Measurements from ENCODE around the gene GNPDA1.

GNPDA1 gene

DNA sequence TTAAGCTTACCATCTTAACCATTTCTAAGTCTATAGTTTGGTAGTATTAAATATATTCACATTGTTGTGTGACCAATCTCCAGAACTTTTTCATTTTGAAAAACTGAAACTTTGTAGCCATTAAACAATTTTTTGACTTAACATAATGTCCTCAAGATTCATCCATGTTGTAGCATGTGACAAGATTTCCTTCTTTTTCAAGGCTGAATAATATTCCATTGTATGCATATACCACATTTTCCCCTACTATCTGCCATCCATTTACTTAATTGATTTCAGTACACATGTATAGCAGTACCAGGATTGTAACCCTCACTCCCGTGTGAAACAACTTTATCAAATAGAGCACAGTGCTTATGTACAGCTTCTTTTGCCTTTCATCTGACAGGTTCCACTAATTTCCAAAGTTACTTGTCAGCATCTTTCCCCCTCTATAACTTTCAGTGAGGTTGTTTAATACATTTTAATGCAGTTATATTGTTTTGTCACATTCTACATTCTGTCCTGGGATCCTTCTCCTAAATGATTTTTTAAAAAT, 7.4 kb upstream of the GNPDA1 start:
- DNase-seq, result no peak

DNA sequence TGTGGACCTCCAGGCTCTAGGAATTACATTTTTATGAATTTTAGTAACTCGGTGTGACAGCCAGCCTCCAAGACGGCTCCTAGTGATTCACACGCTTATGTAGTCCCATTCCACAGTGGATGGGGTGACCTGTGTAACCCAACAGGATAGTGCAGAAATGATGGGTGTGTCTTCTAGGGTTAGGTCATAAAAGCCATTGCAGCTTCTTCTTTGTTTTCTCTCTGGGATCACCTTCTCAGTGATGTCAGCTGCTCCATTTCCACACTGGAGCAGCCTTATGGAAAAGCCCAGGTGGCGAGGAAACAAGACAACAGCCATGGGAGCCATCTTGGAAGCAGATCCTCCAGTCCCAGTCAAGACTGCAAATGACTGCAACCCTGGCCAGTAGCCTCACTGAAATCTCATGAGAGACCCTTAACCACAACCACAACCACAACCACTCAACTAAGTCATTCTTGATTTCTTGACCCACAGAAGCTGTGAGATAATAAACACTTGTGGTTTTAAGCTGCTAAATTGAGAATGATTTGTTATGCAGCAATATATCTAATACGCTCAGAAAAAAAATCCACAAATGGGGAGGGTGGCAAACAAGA, 5.1 kb upstream of the GNPDA1 start:
- no peak for DNase-seq

DNA sequence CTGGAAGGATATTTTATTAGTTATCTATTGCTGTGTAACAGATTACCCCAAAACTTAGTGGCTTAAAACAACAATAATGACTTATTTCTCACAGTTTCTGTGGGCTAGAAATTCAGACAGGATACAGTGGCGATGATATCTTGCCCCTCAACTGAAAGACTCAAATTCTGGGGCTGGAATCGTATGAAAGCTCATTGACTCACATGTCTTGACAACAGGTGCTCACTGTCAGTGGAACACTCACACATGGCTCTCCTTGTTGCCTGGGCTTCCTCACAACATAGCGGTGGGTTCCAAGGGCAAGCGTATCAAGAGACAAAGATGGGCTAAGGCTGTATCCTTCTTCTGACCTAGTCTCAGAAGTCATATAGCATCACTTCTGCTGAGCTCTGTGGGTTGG, 3.7 kb upstream of the GNPDA1 start:
- no peak for DNase-seq

DNA sequence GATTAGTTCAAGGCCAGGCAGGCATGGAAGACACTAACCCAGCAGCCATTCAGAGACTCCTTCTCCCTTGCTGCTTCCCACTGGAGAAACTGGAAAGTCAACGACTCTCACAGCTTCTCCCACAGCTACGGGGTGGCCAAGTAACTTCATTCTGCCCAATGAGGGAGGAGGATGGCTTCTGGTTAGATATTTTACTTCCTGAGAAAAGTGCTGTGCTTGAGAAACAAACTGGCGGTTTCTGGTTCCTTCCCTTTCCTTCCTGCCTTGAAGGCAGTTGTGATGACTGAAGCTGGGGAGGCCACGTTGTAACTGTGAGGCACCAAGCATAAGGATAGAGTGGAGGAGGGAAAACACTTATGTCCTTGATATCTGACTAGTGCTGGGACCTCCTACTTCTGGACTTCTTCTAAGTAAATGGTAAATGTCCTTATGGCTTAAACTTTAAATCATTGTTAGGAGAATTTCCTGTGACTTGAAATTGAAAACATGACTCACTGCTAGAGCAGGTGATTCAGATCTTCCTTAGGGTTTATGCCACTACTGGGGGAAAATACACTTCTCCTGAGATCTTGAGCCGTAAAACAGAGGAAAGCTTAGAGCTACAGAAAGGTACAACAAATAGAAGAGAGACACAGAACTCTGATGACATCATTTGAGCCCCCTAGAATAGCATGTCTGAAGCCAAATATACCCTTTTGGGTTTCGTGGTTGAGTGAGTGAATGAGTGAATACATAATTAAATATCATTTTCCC, 3.1 kb upstream of the GNPDA1 start:
- no peak for DNase-seq

DNA sequence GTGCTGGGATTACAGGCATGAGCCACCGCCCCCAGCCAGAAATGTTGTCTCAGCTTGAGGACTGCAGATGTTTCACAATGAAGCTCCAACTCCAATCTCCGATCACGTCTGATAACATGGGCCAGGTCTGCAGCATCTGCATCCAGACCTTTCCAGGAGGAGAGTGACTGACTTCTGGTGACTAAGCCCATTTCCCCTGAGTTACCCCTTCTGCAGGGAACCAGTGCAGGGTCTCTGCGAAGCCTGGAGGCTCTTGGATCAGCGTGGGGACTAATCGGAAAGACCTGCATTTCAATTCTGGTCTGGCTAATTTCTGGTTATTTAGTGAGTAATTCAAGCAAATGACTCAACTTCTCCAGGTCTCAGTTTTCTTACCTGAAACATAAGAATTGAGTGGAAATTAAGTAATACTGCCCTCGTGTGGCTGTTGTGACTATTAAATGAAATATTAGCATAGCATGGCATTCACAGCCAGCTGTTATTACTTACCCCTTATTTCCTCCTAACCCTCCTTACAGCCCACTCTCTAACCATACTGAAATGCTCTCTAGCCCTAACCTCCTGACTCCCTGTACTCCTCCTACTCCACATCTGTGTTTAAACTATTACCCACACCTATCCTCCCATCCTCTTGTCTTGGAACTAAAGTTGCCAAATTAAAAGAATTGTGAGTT, 2.2 kb upstream of the GNPDA1 start:
- DNase-seq, result peak; percentile 24

DNA sequence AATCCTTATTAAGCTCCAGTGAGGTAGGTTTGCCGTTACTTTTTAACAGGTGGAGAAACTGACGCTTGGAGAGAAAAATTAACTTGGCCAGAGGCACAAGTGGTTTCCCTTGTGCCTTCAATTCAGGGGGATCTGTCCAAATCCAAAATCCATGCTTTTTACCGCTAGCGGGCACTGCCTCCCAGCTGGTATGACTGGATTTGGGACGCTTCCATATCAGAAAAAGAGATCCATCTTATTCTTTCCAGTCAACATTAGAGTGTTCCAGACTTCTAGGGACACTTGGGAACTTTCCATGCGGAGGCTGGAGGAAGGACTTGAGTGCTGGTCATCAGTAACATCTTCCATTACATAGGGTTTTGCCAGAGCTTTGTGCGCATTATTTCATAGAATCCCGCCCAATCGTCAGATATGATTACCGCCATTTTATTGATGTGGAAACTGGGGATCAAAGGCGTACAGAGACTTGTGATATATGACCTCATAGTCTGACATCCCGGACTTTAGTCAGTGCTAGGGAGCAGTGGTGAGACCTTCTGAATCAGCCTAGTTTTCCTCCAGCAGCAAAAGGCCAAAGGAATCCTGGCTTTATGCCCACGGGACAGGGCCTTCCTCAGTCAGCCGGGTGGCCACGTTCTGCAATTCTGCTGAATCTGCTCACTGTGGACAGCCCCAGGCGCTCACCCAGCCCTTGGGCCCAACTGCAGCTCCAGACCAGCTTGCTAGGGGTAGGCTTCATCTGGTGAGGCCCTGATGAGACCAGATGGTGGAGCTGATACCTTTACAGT, 1.1 kb upstream of the GNPDA1 start:
- no peak for DNase-seq

DNA sequence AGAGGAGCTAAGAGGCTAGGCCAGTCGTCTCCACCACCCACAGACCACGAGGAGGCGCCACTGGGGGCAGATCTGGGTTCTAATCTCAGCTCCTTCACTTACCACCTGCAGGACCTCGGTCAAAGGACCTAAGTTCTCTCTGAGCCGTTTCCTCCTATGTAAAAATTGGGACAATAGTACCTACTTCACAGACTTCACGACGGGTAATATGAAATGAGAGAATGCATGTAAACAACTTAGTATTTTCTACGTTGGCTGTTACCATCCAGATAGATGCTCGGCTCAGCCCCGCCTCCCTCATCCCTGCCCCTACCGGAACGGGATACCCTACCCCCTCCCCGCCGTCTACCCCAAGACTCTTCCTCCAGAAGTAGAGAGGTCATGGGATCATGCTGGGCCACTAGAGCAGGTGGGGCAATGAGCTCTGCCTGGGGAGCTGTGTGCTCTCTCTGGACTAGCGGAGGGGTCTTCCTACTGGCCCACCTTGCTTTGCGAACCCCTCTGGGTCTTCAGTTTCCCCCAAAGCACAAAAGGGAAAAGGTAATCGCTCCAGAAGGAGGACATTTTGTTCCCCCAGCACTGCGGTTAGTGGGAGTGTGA, 541 bp downstream of the GNPDA1 start:
- peak; percentile 25 for DNase-seq

DNA sequence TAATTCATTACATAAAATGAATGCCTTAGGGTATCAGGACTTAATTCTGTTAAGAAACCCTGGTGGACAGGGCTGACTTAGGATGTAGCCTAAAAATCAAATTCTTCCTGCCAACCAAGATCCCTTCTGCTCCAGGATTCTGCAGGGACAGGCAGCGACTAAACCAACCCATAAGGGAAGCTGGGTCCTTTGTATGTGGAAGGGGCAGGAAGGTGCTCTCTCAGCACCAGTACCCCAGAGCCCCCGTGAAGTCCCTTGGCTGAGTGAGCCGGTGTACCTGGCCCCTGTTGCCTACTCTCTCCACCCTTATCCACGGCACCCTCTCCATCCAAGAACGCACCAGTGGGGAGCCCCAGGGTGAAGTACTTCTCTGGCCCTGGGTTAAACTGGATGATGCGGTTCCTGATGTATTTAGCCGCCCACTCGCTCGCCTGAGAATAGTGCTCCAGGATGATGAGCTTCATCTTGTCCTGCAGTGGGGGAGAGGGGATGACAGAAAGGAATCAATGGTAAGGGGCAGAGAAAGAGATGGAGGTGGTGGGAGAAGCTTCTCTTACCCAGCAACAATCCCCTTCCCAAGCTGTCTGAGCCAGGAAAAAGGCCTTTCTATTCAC, 1.1 kb downstream of the GNPDA1 start:
- no peak for DNase-seq

DNA sequence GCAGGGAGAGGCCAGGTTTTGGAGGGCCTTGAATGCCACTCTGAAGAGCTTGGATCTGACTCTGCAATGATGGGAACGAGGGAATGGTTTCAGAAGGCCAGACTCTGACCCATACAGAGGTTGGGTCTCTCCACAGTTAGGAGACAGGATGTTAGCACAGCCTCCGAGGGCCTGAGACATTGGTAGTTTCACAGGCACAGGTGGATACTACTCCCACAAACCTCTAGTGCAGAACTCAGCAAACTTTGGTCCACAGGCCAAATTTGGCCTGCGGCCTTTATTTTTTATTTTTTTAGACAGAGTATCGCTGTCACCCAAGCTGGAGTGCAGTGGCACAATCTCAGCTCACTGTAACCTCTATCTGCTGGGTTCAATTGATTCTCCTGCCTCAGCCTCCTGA, 2.9 kb downstream of the GNPDA1 start:
- DNase-seq, result no peak

DNA sequence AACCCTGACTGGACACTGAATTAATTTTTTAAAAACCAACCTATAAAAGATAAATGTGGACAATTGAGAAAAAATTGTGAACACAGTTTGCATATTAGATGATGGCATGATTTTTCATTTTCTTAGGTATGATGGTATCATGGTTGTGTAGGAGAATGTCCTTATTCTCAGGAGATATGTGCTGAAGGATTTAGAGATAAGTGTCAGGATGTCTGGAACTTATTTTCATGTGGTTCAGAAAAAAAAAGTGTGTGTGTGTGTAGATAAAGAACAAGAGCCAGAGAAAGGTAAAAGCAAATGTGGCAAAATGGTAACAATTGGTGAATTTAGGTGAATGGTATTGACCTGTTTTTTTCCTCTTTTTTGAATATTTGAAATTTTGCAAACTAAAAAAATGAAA, 4.0 kb downstream of the GNPDA1 start:
- DNase-seq, result no peak

DNA sequence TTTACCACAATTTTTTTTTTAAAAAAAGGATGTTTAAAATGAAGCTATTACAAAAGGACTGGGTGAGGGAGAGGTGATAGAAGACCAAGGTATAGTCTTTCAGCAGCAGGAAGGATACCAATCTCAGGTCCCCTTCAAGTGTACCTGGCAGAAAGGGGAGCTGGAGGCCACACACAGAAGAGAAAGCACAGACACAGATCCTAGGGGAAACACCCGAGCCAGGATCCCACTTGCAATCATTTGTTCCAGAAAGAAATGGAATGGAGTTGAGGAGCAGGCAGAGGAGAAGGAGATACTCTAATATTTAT, 5.6 kb downstream of the GNPDA1 start:
- DNase-seq, result no peak

DNA sequence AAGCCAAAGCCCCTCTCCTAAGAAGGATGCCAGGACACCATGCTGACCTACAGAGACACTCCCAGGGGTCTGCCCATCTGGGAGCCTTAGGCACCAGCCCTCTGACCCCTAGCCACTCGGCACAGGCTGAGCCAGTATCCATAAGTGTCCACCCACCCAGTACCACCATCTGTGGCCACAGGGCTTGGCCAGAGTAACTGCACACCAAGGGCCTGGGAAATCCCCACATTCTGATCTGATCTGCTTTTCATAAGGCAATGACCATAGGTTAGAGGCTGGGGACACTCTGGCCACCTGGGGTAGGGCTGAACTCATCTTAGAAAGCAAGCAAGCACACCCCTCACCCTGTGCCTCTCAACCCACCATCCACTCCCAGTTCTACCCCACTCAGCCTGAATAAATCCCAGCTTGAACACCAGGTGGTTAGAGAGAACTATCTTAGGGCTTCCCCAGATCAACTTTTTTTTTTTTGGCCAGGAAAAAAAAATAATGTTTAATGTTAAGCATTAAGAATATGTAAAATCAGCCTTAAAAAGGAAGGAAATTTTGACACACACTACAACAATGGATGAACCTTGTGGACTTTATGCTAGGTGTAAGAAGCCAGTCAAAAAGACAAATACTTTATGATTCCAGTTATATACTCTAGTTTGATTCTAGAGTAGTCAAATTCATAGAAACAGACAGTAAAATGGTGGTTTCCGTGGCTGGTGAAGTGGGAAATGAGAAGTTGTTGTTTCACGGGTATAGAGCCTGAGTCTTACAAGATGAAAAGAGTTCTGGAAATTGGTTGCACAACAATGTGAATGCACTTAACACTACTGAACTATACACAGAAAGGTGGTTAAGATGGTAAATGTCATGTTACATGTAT, 6.2 kb downstream of the GNPDA1 start:
- no peak for DNase-seq

DNA sequence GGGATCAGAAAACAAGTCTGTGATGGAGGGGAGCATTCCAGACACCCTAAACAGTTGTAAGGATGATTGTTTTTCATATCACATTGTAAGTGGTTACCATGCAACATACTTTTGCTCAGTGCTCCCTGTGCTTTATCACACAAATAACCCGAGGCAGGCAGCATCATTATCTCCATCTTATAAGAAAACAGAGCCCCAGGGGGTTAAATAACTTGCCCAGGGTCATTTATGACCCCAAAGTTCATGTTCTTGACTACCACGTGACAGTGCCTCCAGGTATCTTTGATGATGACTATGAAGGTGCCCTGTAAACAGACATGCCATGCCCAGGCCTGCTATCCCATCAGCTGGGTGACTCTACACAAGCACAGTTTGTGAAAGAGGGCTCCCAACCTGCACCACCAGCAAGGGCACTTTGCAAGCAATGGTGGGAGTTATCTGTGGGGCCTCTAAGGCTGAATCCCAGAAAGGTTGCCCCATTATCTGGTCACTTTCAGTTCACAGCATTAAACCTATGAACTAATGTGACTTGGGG, 9.5 kb downstream of the GNPDA1 start:
- no peak for DNase-seq

DNA sequence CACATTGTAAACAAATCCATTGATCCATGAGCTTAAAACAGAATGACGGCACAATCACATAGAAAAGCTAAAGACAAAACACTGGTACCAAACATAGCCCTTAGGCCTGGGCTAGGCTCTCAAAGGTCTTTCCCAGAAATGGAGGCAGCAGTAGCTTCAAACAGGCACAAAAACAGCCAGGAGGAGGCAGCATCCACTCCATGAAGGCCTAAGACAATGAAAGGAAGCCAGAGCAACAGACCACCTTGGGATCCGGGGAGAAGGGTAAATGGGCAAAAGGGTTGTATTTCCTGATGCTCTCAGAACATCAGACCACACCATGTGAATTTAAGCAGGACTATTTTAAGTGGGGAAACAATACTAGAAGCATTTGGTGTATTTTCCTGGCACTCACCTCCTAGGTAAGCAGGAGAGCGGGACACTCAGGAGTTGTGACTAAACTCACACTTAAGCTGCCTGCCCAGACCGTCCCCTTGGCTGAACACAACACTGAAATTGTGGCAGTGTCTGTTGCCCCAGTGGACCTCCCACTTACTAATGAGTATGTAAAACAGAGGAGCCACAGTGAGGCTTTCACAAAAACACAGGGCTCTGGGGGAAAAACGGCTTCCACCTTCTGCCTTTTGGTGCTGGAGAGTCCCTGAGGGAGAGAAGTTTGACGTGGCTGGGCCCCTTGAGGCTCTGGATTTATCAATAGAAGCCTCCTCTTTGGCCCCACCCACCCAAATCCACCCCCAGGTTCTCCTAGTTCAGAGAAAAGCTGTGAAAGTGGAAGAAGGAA, 11.9 kb downstream of the GNPDA1 start:
- no peak for DNase-seq

DNA sequence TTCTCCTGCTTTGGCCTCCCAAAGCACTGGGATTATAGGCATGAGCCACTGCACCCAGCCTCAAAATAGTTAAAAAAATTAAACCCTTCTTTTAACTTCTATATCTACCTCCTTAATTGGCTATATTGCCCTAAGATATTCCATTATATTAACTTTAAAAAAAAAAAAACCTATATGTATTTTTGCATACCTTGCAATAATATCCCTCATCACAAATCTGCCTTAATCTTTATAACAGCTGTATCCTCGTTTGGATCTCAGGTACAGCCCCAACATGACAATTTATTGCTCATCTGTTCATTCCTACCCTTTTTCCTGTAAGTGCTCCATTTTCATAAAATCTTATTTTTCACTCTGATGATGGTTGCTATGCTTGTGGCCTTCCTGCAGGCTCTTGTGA, 12.7 kb downstream of the GNPDA1 start:
- DNase-seq, result no peak

DNA sequence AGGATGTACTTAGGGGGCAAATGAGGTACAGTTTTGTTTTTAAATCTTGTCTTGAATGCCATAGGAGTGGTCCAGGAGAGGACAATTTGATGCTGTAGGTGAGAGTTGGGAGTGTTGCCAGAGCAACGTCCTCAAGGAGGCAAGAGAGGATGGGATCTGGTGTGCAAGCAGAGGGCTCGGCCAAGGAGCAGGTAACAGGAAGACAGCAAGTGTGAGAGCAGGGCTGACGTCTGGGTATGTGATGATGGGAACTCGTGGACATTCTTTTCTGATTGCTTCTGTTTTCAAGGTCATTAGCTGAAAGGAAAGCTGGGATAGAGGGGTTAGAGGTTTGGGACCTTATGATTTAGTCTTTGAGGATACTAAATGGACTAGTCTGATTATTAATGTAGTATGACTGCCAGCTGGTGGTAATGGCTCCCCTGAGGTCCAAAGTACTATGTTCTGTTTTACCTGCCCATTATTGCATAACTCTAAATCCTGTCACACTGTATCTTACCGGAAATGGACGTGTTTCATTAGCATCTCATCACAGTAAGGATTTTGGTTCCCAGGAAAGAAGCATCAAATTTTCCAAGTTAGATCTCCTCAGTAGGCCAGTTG, 15.4 kb downstream of the GNPDA1 start:
- DNase-seq, result no peak

DNA sequence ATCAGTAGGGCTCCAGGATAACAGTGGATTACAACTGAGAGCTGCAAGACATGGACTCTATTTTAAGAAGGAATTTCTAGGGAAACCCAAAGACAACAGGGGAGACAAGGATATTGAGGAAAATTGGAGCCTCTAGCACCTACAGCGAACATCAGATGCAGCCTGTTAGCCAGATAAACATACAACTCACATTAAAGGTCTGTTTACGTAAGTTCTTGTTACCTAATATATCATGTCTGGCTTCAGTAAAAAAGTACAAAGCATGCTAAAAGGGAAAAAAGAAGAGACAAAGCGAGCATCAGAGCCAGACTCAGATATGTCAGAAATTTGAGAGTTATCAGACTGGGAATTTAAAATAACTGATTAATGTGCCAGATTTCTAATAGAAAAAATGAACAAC, 17.2 kb downstream of the GNPDA1 start:
- no peak for DNase-seq

DNA sequence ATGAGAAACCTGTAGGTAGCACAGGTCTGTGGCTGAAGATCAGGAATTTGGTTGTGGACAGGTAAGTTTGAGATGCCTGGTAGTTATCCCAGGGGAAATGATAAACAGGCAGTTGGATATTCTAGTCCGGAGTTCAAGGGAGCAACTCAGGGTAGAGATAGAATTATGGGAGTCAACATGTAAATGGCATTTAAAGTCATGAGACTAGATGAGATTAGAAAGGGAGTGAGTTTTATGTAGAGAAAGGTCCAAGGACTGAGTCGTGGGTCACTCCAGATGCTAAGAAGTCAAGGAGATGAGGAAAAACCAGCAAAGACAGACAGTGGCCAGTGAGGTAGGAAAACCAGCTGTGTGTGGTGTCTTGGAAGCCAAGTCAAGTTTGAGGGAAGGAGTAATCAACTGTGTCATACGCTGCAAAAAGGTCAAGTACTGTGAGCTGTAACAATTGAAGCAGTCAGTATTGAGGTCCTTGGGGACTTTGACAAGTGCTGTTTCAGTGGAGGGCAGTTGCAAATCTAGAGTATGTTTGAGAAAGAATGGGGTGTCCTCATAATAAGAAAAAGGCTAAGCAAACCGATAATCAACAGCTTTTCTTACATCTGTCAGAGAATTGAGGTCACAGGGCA, 18.2 kb downstream of the GNPDA1 start:
- DNase-seq, result no peak

DNA sequence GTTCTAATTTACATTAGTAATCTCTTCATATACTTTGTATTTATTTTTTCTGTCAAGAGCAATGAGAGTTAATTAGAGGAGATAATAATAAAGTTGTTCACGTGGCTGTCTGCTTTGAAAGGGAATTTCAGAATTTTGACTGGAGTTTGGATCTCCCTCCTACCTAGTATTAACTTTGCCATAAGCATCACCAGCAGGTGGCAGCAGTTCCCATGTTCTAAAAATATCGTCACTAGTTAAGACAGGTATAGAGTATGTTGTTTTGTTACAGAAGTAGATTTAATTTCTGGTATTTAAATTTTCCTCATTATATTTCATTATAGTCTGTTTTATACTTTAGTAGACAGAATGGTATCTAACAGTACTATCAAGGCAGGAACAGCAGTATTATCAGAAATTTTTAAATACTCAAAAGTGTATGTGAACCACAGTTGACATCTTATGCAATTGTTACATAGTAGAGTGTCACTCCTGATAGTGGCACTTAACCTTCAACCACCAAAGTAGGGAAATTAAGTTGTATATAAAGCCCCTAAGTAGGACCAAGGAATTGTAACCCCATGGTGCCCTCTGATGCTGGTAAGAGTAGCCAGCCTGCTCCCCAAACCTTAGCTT, 20.4 kb downstream of the GNPDA1 start:
- peak; percentile 28 for DNase-seq

Data from NCI-H526 treated with DMSO at 0.1 percent for 48 hours (cell line).